K562 (cell line): Measurements from ENCODE around the gene SMIM7. TPM values are rescaled to one million over a fixed set of nuclear protein-coding genes. Genes with fewer than 3 reads are reported as not detected.

Source experiments
- ATAC-seq: fragments of 200-7000 bp; cut with Tn5 transposase; 3 replicates; pipeline ENCODE4 v1.9.1; 2020; ENCODE audit warnings: moderate library complexity
- BruUV-seq: library from RNA; stranded (reverse); fragments of 400-500 nt; replicated peaks from 2 replicates; lab custom pipeline; 2021; lab: Mats Ljungman, UMichigan
- CTCF ChIA-PET: fragments of 300-600 bp; formaldehyde crosslinking; extraction: SDS; loops from one replicate; lab custom pipeline; 2021; ENCODE audit warnings: low intra/inter-chr PET ratio; lab: Yijun Ruan, JAX
- POLR2A ChIA-PET: fragments of 300-600, 350-650 bp; sonication (Branson Sonifier 250); formaldehyde crosslinking; extraction: SDS; loops from one replicate; lab custom pipeline; 2021; ENCODE audit warnings: antibody characterized with exemption, inconsistent platforms; lab: Yijun Ruan, JAX
- DNase-seq, 4 experiments: peaks; one replicate each; pipeline versions ENCODE4 v3.0.0 to v3.0.0-alpha.2; 2011 to 2018; ENCODE audit warnings: low spot score in 3 of 4, mixed read lengths in 3 of 4; ENCODE audit errors: extremely low read depth in 1 of 4
- FAIRE-seq: peaks from 2 replicates; lab custom pipeline; 2011; peaks lifted over from hg19 to GRCh38; lab: Jason Lieb, UNC
- H2AFZ ChIP-seq: 2 replicates; pipeline ENCODE4 v1.6.0; 2011; ENCODE audit warnings: low read depth, low read length, control low read depth, inconsistent platforms
- H3K27ac ChIP-seq: fragments of 200-600 bp; 3 replicates; pipeline ENCODE4 v1.8.0; 2011; ENCODE audit warnings: low read depth, mild to moderate bottlenecking, control low read depth, inconsistent platforms, low read length, moderate library complexity, mixed read lengths; ENCODE audit errors: extremely low read depth
- H3K27me3 ChIP-seq, 2 experiments: fragments of 300-600 bp in 1 of 2; 2 replicates in 1 of 2; 3 replicates in 1 of 2; pipeline versions ENCODE4 v1.6.0 to v1.8.0; 2011; ENCODE audit warnings: inconsistent platforms in 2 of 2, low read length in 2 of 2, mild to moderate bottlenecking in 1 of 2, mixed read lengths in 1 of 2, moderate library complexity in 1 of 2; ENCODE audit not compliant: control insufficient read depth in 2 of 2, insufficient read depth in 2 of 2
- H3K36me3 ChIP-seq: fragments of 300-600 bp; 3 replicates; pipeline ENCODE4 v1.8.0; 2011; ENCODE audit warnings: mild to moderate bottlenecking, low read length, inconsistent platforms; ENCODE audit not compliant: control insufficient read depth, insufficient read depth
- H3K4me1 ChIP-seq, 2 experiments: fragments of 200-600 bp in 1 of 2; replicated peaks in 1 of 2; 2 replicates in 1 of 2; 3 replicates in 1 of 2; pipeline versions ENCODE4 v1.5.1 to v1.8.0; 2011; ENCODE audit warnings: inconsistent platforms in 2 of 2, low read length in 2 of 2, mild to moderate bottlenecking in 1 of 2, mixed read lengths in 1 of 2, moderate library complexity in 1 of 2; ENCODE audit not compliant: control insufficient read depth in 2 of 2, insufficient read depth in 2 of 2
- H3K4me2 ChIP-seq: 2 replicates; pipeline ENCODE4 v1.6.1; 2011; ENCODE audit warnings: low read length, control low read depth, inconsistent platforms, mixed read lengths; ENCODE audit not compliant: insufficient read depth
- H3K4me3 ChIP-seq: fragments of 200-600 bp; sonication (generic), shearing (Covaris generic); 2 replicates; pipeline ENCODE4 v1.5.1; 2016; ENCODE audit warnings: control low read depth, inconsistent platforms
- H3K79me2 ChIP-seq: fragments of 200-600 bp; 3 replicates; pipeline ENCODE4 v1.8.0; 2011; ENCODE audit warnings: low read length, inconsistent platforms; ENCODE audit not compliant: control insufficient read depth, insufficient read depth
- H3K9ac ChIP-seq, 2 experiments: 2 replicates each; pipeline versions ENCODE4 v1.6.0 to v1.6.1; 2011; ENCODE audit warnings: low read depth in 2 of 2, low read length in 2 of 2, control low read depth in 1 of 2, inconsistent platforms in 1 of 2, mild to moderate bottlenecking in 1 of 2, mixed read lengths in 1 of 2; ENCODE audit not compliant: insufficient read depth in 1 of 2
- H3K9me1 ChIP-seq: one replicate; pipeline ENCODE4 v1.6.0; 2011; ENCODE audit warnings: inconsistent platforms, mild to moderate bottlenecking, low read length, moderate library complexity; ENCODE audit not compliant: control insufficient read depth, insufficient read depth
- H3K9me3 ChIP-seq: replicated peaks from 2 replicates; pipeline ENCODE4 v1.5.1; 2011; ENCODE audit warnings: low read depth, low read length, inconsistent platforms; ENCODE audit not compliant: control insufficient read depth, insufficient read depth
- H4K20me1 ChIP-seq: replicated peaks from 2 replicates; pipeline ENCODE4 v1.6.1; 2011; ENCODE audit warnings: low read length, inconsistent platforms, mixed read lengths; ENCODE audit not compliant: control insufficient read depth, insufficient read depth
- DLX4 ChIP-seq: fragments of 250-450 bp; sonication (Bioruptor Pico); IDR thresholded peaks from 2 replicates; pipeline ENCODE4 v1.6.1; 2021; ENCODE audit warnings: mild to moderate bottlenecking
- KDM4B ChIP-seq, 2 experiments: fragments of 450-650 bp in 1 of 2; sonication (generic) in 1 of 2; IDR thresholded peaks; 2 replicates each; pipeline ENCODE4 v1.6.1; 2016 to 2017; ENCODE audit warnings: borderline replicate concordance in 2 of 2, antibody characterized with exemption in 1 of 2, low read depth in 1 of 2, mild to moderate bottlenecking in 1 of 2
- RHOXF2B ChIP-seq: fragments of 250-450 bp; sonication (Bioruptor Pico); conservative IDR thresholded peaks from 2 replicates; pipeline ENCODE4 v1.5.1; 2021
- SOX6 ChIP-seq: fragments of 450-650 bp; IDR thresholded peaks from 2 replicates; pipeline ENCODE4 v1.6.1; 2014; ENCODE audit warnings: mild to moderate bottlenecking
- TCFL5 ChIP-seq: fragments of 250-450 bp; sonication (Bioruptor Pico); conservative IDR thresholded peaks from 2 replicates; pipeline ENCODE4 v1.6.1; 2021; ENCODE audit warnings: mild to moderate bottlenecking, moderate library complexity, matching md5 sums
- TFAP4 ChIP-seq: sonication (generic); formaldehyde crosslinking; IDR thresholded peaks from 2 replicates; pipeline ENCODE4 v1.8.0; 2022; ENCODE audit warnings: missing genetic modification reagents, mild to moderate bottlenecking, moderate library complexity, borderline replicate concordance
- ZFPM2 ChIP-seq: fragments of 250-450 bp; sonication (Bioruptor Pico); IDR thresholded peaks from 2 replicates; pipeline ENCODE4 v1.5.1; 2022; ENCODE audit warnings: mild to moderate bottlenecking
- WGBS: fragments of 100-300 bp; shearing (Covaris generic); methylation state at CpG from one replicate; pipeline ENCODE4 v1.1.6; 2016; ENCODE audit warnings: low coverage, mixed read lengths; ENCODE audit not compliant: insufficient coverage; ENCODE audit errors: missing lambda C conversion rate; 5-methylcytosine and 5-hydroxymethylcytosine counted together
- in situ Hi-C: fragments of 300-500 bp; cut with MboI; formaldehyde crosslinking; loops from 4 replicates; pipeline ENCODE4 v1.15.0; 2018; ENCODE audit warnings: inconsistent platforms, mixed read lengths
- intact Hi-C: fragments of 100-400 bp; cut with micrococcal nuclease; formaldehyde crosslinking; loops from 2 replicates; pipeline ENCODE4 v1.14.2; 2022
- polyA plus RNA-seq, 8 experiments: library from polyadenylated mRNA; depleted of rRNA in 4 of 8; stranded (reverse) in 5 of 8; unstranded in 3 of 8; fragments of >200 nt; fragmentation: Nextera tagmentation in 2 of 8; fragmentation: Illumina TruSeq in 1 of 8; extraction: Ambion mirVana in 2 of 8; extraction: Trizol in 1 of 8; gene quantifications; 2 replicates each; pipeline versions ENCODE4 v1.2.1 to v1.2.3, GENCODE V29; 2011 to 2014; ENCODE audit warnings: inconsistent platforms in 1 of 8, missing spikeins in 1 of 8
- total RNA-seq, 7 experiments: library from RNA; depleted of rRNA in 6 of 7; stranded (reverse); fragments of >200 nt in 6 of 7; fragmentation: Illumina TruSeq in 2 of 7; extraction: Trizol in 2 of 7; gene quantifications; 2 replicates each; pipeline versions ENCODE4 v1.2.1 to v1.2.3, GENCODE V29; 2011 to 2021; ENCODE audit warnings: low replicate concordance in 1 of 7
- TF ChIP-seq, protein P1 (sequence below): sonication (generic); formaldehyde crosslinking; IDR thresholded peaks from 2 replicates; pipeline ENCODE4 v1.8.1; 2023; ENCODE audit warnings: mild to moderate bottlenecking, missing genetic modification reagents

The SMIM7 gene
- total and polyA plus RNA-seq, 9 of the 15 experiments (the other 6 are each of a cell fraction or from before 2014, with no cell fraction given): 55.3 to 265 (median 107) TPM

DNA sequence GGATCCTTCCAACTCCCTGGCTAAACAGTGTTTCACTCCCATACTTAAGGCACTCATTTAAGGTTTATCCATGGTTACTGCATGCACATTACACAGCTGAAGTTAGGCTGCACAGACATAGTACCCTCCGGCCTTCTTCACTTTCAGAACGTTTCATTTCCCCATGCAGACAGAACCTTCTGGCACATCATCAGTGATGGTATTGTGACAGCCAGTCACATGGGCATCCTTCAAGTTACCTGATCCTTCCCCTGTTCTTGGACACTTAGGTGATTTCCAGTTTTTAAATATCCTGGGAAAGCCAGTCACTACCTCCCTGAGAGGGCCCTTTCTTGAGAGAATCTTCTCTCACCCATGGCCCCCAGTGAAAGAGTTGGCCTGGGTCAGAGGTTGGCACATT, 9.1 kb downstream of the SMIM7 start:
- FAIRE-seq (no peak), DNase-seq (no peak), ATAC-seq (no peak)
- H3K79me2 ChIP-seq: peaks cover 12% of the 10 kb centered on the region; the same call in 2 of the 3 replicates
- in situ Hi-C loops (no loop called here), intact Hi-C loops (no loop called here)
- ChIA-PET POLR2A (interaction anchor here (0.7 to 4.1 kb wide), 3 partner anchors 10 to 108 kb away, joined by 3 to 31 read pairs (median 3); partner anchors contain the start of gene TMEM38A), CTCF (no interaction called here)
- H3K4me2 ChIP-seq: no peak overlapping the region
- TF ChIP-seq RHOXF2B (no peak), TCFL5 (CRISPR knock-in tag) (no peak), ZFPM2 (no peak), KDM4B (IDR thresholded peaks at IDR 0.05; ENCODE audit: borderline replicate concordance in 2 of 2, low read depth in 1 of 2) (no peak), SOX6 (no peak), TFAP4 (CRISPR knock-in tag) (no peak), DLX4 (no peak)
- TF ChIP-seq, protein P1, sequence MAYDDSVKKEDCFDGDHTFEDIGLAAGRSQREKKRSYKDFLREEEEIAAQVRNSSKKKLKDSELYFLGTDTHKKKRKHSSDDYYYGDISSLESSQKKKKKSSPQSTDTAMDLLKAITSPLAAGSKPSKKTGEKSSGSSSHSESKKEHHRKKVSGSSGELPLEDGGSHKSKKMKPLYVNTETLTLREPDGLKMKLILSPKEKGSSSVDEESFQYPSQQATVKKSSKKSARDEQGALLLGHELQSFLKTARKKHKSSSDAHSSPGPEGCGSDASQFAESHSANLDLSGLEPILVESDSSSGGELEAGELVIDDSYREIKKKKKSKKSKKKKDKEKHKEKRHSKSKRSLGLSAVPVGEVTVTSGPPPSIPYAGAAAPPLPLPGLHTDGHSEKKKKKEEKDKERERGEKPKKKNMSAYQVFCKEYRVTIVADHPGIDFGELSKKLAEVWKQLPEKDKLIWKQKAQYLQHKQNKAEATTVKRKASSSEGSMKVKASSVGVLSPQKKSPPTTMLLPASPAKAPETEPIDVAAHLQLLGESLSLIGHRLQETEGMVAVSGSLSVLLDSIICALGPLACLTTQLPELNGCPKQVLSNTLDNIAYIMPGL: no peak
- H2AFZ ChIP-seq: no peak overlapping the region
- no peak overlapping the region for H3K9ac ChIP-seq
- H3K36me3 ChIP-seq: peaks cover 90% of the 10 kb centered on the region
- peaks cover 4% of the 10 kb centered on the region; the same call in 1 of the 2 replicates for H4K20me1 ChIP-seq
- no peak overlapping the region for H3K27ac ChIP-seq
- WGBS: 95% methylated on average over 2 of the region's 2 CpGs
- no peak overlapping the region for H3K4me3 ChIP-seq
- H3K9me3 ChIP-seq: no peaks in the 10 kb centered on the region
- H3K27me3 ChIP-seq: no peaks in the 10 kb centered on the region
- no peaks in the 10 kb centered on the region for H3K9me1 ChIP-seq
- no peaks in the 10 kb centered on the region for H3K4me1 ChIP-seq
- BruUV-seq: no TSS peak
